ENCODE results near the gene C15orf39. TPM values are rescaled to one million over a fixed set of nuclear protein-coding genes. Genes with fewer than 3 reads are reported as not detected.
A peak's percentile ranks its signal among the peaks of the same experiment; 100 is the strongest.

Gene C15orf39
- 10 to 100 TPM; 62.8 to 63.0 TPM for total RNA-seq

DNA sequence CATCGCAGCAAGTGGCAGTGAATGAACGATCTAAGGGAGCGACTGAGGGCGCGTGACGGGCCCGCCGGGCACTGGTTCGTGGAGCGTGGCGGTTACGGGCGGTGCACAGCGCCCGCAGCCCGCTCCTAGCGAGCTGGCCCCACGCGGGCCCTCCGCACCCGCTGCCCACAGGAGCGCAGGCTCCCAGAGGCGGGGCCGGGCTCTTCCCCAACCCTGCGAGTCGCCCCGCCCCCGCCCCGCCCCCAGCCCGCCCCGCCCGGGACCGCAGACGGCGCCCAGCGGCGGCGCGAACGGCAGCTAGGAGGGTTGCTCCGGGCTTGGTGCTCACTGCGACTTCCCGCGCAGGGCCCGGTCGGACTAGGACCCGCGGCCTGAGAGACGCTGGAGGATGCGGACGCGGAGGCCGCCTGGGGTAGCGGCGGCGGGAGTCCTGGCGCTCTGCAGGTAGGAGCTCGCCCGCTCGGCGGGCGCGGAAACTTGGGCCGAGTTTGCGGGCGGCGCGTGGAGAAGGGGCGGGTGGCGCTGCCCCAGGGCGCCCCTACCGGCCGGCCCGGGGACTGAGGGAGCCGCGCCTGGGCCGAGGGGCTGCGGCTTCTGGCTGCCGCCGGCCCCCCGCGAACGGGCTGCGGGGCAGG, at the start of gene C15orf39:
C15orf39 (plus strand) TSS at position 267 of the 635 bp plus-strand sequence. CDS start 4,167 bp downstream, outside the sequence.
- Mint-ChIP-seq H3K27ac (peak within 1 kb of the TSS; percentile 89), H3K27me3 (no peaks in the 10 kb centered on the region), H3K9me3 (ENCODE audit: low read depth) (no peaks in the 10 kb centered on the region), H3K4me3 (peak within 1 kb of the TSS; percentile 93), H3K4me1 (peaks cover 56% of the 10 kb centered on the region), H3K36me3 (peaks cover 14% of the 10 kb centered on the region)
- peak; percentile 59 for ATAC-seq
- DNase-seq, result peak; percentile 81
- CTCF ChIA-PET, result interaction anchor here (0.7 to 4.4 kb wide), 27 partner anchors 9 to 245 kb away, joined by 3 to 29 read pairs (median 4); partner anchors contain the start of genes PPCDC and RPP25

DNA sequence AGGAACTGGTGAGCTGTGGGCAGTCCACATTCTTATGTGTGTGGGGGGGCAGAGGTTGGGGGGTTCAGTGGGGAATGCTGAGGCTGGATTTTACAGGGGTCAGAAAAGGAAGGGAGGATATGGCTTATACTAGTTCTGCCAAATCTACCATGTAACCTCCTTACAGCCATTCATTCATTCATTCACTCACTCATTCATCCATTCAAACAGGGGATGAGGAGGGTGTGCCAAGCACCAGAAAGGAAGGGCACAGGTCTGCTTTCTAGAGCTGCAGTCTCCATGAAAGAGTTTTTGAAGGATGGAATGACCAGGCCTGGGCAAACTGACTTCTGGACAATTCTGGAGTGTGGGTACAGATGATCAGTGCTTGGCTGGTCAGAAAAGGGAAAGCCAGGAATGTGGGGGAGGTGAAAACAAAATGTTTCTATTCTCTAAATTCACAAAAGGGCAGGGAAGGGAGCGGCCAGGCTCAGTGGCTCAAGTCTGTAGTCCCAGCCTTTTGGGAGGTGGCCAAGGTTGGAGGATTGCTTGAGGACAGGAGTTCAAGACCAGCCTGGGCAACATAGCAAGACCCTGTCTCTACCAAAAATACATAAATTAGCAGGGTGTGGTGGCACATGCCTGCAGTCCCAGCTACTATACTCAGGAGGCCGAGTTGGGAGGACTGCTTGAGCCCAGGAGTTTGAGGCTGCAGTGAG, 49.2 kb upstream of the C15orf39 start:
- DNase-seq (no peak), ATAC-seq (no peak)
- Mint-ChIP-seq H3K27me3 (peaks cover 3% of the 10 kb centered on the region), H3K27ac (no peak overlapping the region), H3K36me3 (peaks cover 6% of the 10 kb centered on the region), H3K4me1 (peaks cover 11% of the 10 kb centered on the region), H3K9me3 (ENCODE audit: low read depth) (peaks cover 7% of the 10 kb centered on the region), H3K4me3 (no peak overlapping the region)
- CTCF ChIA-PET, result interaction anchor here (1.2 kb wide), 1 partner anchor 110 kb away, joined by 3 read pairs; no protein-coding TSS in a partner anchor

DNA sequence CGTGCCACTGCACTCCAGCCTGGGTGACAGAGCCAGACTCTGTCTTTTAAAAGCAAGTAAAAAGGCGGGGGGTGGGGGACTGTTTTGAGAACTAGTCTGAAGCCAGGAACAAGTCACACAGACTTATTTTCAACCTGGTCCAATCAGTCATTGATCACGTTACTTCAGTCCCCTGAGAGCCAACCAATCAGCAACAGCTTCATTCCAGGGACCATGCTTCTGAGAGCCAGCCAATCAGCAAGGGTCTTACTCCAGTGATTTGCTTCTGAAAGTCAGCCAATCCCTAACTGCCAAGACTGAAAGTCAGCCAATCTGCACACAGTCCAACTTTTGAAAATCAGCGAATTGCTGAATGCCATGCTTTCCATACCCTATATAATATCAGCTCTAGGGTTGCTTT, 48.6 kb upstream of the C15orf39 start:
- H3K4me3 Mint-ChIP-seq, result no peak overlapping the region
- H3K4me1 Mint-ChIP-seq, result peaks cover 11% of the 10 kb centered on the region
- ATAC-seq (no peak), DNase-seq (no peak)
- peaks cover 5% of the 10 kb centered on the region for H3K36me3 Mint-ChIP-seq
- H3K27me3 Mint-ChIP-seq, result peaks cover 3% of the 10 kb centered on the region
- H3K27ac Mint-ChIP-seq, result no peak overlapping the region
- peaks cover 7% of the 10 kb centered on the region for H3K9me3 Mint-ChIP-seq (ENCODE audit: low read depth)
- CTCF ChIA-PET, result interaction anchor here (1.2 kb wide), 1 partner anchor 110 kb away, joined by 3 read pairs; no protein-coding TSS in a partner anchor

DNA sequence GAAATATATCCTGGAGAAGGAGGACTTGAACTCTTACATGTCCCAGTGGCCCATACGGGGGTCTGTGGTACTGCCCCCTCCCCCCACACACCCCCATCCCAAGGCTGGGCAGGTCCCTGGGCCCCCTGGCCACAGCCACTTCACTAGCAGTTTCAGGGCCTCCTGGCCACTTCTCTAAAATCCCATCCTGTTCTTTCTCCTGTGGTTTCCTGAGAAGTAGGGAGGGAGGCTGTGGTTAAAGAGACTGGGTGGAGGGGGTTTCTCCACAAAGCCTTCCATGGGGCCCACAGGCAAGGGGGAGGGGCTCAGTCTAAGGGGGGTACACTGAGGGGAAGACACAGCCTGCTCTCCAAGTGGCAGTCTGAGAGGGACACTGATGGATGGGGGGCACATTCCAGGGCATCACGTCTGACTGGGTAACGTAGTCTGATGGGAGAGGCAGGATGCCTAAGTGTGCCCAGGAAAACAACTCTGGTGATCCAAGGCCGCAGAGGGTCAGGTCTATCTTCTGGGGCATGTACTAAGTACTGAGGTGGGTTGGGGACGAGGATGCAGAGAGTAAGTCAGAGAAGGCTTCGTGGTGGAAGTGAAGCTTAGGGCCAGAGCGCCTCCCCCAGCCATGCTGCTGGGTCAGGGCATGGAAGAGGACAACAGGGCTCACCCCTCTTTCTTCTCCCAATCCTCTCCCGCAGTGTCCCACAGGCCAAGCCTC, 48.0 kb upstream of the C15orf39 start:
- Mint-ChIP-seq H3K4me3 (no peak overlapping the region), H3K27me3 (peaks cover 3% of the 10 kb centered on the region), H3K36me3 (peaks cover 5% of the 10 kb centered on the region), H3K27ac (no peak overlapping the region), H3K4me1 (peaks cover 11% of the 10 kb centered on the region), H3K9me3 (ENCODE audit: low read depth) (peaks cover 7% of the 10 kb centered on the region)
- ATAC-seq, result no peak
- no peak for DNase-seq
- CTCF ChIA-PET, result no interaction called here

DNA sequence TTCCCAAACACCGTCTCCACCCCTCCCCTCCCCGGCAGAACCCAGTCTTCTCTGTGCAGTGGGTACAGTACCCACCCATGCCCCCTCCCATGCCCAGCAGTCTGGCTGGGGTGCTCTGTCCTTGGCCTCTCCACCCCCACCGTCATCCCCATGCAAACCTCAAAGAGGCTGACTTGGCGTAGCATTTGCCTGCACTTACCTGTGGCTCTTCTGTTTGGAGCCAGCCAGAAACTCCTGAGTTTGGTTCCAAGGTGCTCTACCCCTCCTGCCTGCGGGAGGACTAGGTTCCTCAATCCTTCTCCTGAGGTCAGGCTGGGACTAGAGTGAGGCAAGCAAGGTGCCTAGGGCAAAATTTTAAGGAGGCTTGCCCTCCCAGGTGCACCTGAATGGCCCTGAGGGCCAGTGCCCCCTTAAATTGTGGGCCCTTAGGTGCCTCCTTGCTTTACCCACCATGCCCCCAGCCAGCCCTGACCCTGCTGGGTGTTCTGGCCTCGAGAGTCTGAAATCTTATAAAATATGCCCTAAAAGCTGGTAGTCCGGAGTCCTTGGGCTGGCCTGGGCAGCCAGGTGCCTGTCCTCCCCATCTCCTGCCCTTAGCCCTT, 47.1 kb upstream of the C15orf39 start:
- H3K27me3 Mint-ChIP-seq, result peaks cover 6% of the 10 kb centered on the region
- H3K4me1 Mint-ChIP-seq, result peaks cover 11% of the 10 kb centered on the region

DNA sequence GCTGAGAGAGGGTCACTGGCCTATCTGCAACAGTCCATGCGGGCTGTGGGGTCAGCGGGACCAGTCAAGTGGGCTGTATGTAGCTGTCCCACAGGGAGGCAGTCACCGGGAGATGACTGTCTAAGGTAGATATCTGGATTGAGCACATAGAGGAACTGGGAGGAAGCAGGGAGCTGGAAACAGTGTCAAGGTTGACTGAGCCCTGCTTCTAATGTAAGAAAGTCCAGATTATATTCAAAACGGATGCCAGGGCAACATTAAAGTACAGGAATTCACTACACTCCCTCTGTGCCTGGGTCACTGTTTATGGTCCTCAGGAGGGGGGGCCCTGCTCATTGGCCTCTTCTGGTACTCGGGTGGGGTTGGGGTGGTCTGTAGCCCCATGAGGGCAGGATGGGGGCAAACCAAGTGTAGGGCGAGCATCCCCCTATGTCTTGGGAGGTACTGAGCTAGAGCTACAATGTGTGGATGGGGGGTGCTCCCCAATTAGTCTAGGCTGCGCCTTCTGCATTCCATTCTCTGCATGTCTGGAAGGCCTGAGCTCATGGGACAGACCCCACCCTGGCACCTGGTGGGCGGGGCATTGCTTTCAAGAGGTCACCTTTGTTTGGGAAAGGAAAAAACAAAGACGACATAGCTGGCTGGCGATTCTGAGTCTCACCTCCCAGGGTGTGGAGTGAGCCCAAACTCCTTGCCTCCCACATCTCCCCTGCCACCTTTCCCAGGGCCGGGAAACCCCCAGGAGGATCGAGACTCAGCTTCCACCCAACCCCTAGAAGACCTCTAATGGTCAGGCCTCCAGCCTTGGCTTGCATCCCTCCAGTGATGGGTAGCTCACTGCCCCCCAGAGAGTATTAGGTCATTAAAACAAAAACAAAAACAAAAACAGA, 45.1 kb upstream of the C15orf39 start:
- Mint-ChIP-seq H3K36me3 (no peaks in the 10 kb centered on the region), H3K9me3 (ENCODE audit: low read depth) (no peaks in the 10 kb centered on the region), H3K27ac (no peak overlapping the region), H3K27me3 (peaks cover 15% of the 10 kb centered on the region), H3K4me1 (peaks cover 7% of the 10 kb centered on the region), H3K4me3 (no peak overlapping the region)
- no peak for DNase-seq
- ATAC-seq, result no peak
- CTCF ChIA-PET, result interaction anchor here (1.4 kb wide), 1 partner anchor 45 kb away, joined by 3 read pairs; the partner anchor contains the start of gene C15orf39

More for the DNA sequence above, 47.1 kb upstream of the C15orf39 start:
- H3K27ac Mint-ChIP-seq, result no peak overlapping the region
- no peak for DNase-seq
- H3K36me3 Mint-ChIP-seq, result peaks cover 5% of the 10 kb centered on the region
- H3K9me3 Mint-ChIP-seq (ENCODE audit: low read depth), result peaks cover 7% of the 10 kb centered on the region
- CTCF ChIA-PET, result no interaction called here
- no peak for ATAC-seq
- no peak overlapping the region for H3K4me3 Mint-ChIP-seq

GRCh38 chr15:75158402-75158801, 43.3 kb upstream of the C15orf39 start:
- no peak overlapping the region for H3K27ac Mint-ChIP-seq
- no peak for ATAC-seq
- peaks cover 16% of the 10 kb centered on the region for H3K27me3 Mint-ChIP-seq
- CTCF ChIA-PET, result no interaction called here
- H3K9me3 Mint-ChIP-seq (ENCODE audit: low read depth), result no peaks in the 10 kb centered on the region
- peaks cover 5% of the 10 kb centered on the region for H3K4me1 Mint-ChIP-seq
- H3K4me3 Mint-ChIP-seq, result no peak overlapping the region
- DNase-seq, result no peak
- no peaks in the 10 kb centered on the region for H3K36me3 Mint-ChIP-seq

GRCh38 chr15:75159244-75159643, 42.4 kb upstream of the C15orf39 start:
- Mint-ChIP-seq H3K9me3 (ENCODE audit: low read depth) (no peaks in the 10 kb centered on the region), H3K4me1 (no peaks in the 10 kb centered on the region), H3K27me3 (peaks cover 16% of the 10 kb centered on the region), H3K36me3 (no peaks in the 10 kb centered on the region), H3K4me3 (no peak overlapping the region), H3K27ac (no peak overlapping the region)
- CTCF ChIA-PET, result no interaction called here
- DNase-seq (no peak), ATAC-seq (no peak)

DNA sequence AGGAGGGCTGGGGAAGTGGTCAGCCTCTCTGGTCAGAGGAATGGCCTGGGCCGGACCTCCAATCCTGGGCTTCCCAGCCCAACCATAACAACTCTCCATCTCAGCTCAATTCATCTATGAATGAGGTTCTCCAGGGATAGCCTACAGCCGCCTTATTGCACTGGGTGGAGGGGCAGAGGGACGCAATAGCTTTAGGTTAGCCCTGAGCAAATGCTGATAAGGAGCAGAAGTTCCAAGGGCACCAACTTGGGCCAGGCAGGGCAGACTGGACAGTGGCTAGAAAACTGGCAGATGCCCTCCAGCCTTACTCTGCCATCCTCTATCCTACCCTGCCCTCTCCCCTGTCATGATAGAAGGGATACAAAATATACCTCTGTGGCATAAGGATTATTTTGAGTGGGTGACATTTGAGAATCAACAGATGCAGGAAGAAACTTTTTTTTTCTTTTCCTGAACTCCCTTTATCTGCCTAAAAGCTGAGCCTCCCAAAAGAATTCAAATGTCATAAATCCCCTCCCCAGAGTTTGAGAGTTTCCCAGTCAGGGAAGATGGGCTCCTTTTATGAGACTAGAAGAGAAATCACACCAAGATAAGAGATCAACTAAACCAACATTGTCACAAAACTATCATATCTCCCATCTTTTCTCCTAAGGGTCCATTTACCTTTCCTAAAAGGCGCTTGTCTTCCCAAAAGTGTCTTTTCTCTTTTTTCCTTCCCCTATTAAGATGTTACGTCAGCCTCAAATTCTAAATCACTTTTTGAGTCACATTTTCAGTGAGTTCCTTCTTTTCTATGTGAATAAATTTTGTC, 40.4 kb upstream of the C15orf39 start:
- H3K27ac Mint-ChIP-seq, result no peak overlapping the region
- no peaks in the 10 kb centered on the region for H3K36me3 Mint-ChIP-seq
- CTCF ChIA-PET, result interaction anchor here (1.3 kb wide), 1 partner anchor 21 kb away, joined by 4 read pairs; no protein-coding TSS in a partner anchor

GRCh38 chr15:75161917-75162414, 39.7 kb upstream of the C15orf39 start:
- Mint-ChIP-seq H3K27me3 (peaks cover 21% of the 10 kb centered on the region), H3K36me3 (no peaks in the 10 kb centered on the region), H3K4me3 (no peak overlapping the region), H3K4me1 (peaks cover 3% of the 10 kb centered on the region), H3K9me3 (ENCODE audit: low read depth) (no peaks in the 10 kb centered on the region), H3K27ac (no peak overlapping the region)
- ATAC-seq (no peak), DNase-seq (no peak)
- CTCF ChIA-PET, result no interaction called here

More for the DNA sequence above, 40.4 kb upstream of the C15orf39 start:
- H3K4me3 Mint-ChIP-seq, result no peak overlapping the region
- ATAC-seq, result no peak
- peaks cover 3% of the 10 kb centered on the region for H3K4me1 Mint-ChIP-seq
- no peaks in the 10 kb centered on the region for H3K9me3 Mint-ChIP-seq (ENCODE audit: low read depth)
- H3K27me3 Mint-ChIP-seq, result peaks cover 18% of the 10 kb centered on the region
- DNase-seq, result no peak

GRCh38 chr15:75163150-75163564, 38.5 kb upstream of the C15orf39 start:
- CTCF ChIA-PET, result no interaction called here
- Mint-ChIP-seq H3K4me1 (peaks cover 12% of the 10 kb centered on the region), H3K4me3 (no peak overlapping the region), H3K27ac (no peak overlapping the region), H3K9me3 (ENCODE audit: low read depth) (no peaks in the 10 kb centered on the region), H3K36me3 (no peaks in the 10 kb centered on the region), H3K27me3 (peaks cover 21% of the 10 kb centered on the region)
- no peak for ATAC-seq
- no peak for DNase-seq

Measured in activated CD8-positive, alpha-beta memory T cell treated with anti-CD3 and anti-CD28 coated beads, Interleukin-2, amount 10 ng/mL, durations not matched to agents 7 days and 5 days (primary cell).